Neural crest cell (in vitro differentiated cells): Measurements from ENCODE around the gene SCFD1. TPM values are rescaled to one million over a fixed set of nuclear protein-coding genes. Genes with fewer than 3 reads are reported as not detected.
A peak's percentile ranks its signal among the peaks of the same experiment; 100 is the strongest.

Source experiments
- DNase-seq: peaks from one replicate; pipeline ENCODE4 v3.0.0; 2021; ENCODE audit warnings: low read depth, mixed read lengths, low spot score
- H3K27ac Mint-ChIP-seq: one replicate; pipeline ENCODE4 v1.8.0; 2021; ENCODE audit warnings: mild to moderate bottlenecking, mixed read lengths; ENCODE audit not compliant: unreplicated experiment
- H3K27me3 Mint-ChIP-seq: 2 replicates; pipeline ENCODE4 v1.8.0; 2021; ENCODE audit warnings: low read depth, mild to moderate bottlenecking, mixed read lengths
- H3K36me3 Mint-ChIP-seq: 2 replicates; pipeline ENCODE4 v1.8.0; 2021; ENCODE audit warnings: low read depth, mild to moderate bottlenecking, mixed read lengths
- H3K4me1 Mint-ChIP-seq: 2 replicates; pipeline ENCODE4 v1.8.0; 2021; ENCODE audit warnings: mixed read lengths
- H3K4me3 Mint-ChIP-seq: one replicate; pipeline ENCODE4 v1.8.0; 2021; ENCODE audit warnings: mild to moderate bottlenecking, mixed read lengths
- H3K9me3 Mint-ChIP-seq: 2 replicates; pipeline ENCODE4 v1.8.0; 2021; ENCODE audit warnings: mixed read lengths
- CTCF ChIP-seq: fragments of 200-600 bp; sonication (generic); conservative IDR thresholded peaks from 2 replicates; pipeline ENCODE4 v1.5.0; 2021; ENCODE audit warnings: antibody characterized with exemption, mild to moderate bottlenecking
- total RNA-seq: library from RNA; stranded (reverse); gene quantifications from 2 replicates; pipeline ENCODE4 v1.2.1, GENCODE V29; 2021

Gene SCFD1
- total RNA-seq, 1 donor from 2014 or later = 63.4 TPM

- Mint-ChIP-seq H3K4me1 (peaks cover 15% of the 10 kb centered on the region), H3K36me3 (peaks cover 8% of the 10 kb centered on the region), H3K27me3 (no peaks in the 10 kb centered on the region), H3K9me3 (no peaks in the 10 kb centered on the region), H3K27ac (no peak overlapping the region), H3K4me3 (peak overlapping the region; percentile 39)
- TF ChIP-seq CTCF = no peak
- DNase-seq = no peak
Measured at GRCh38 chr14:30692669-30693068, 70.5 kb downstream of the SCFD1 start.

- no peak overlapping the region for H3K27ac Mint-ChIP-seq
- no peaks in the 10 kb centered on the region for H3K9me3 Mint-ChIP-seq
- H3K4me1 Mint-ChIP-seq = no peaks in the 10 kb centered on the region
- no peak overlapping the region for H3K4me3 Mint-ChIP-seq
- no peak for DNase-seq
- H3K27me3 Mint-ChIP-seq = no peaks in the 10 kb centered on the region
- TF ChIP-seq CTCF = no peak
- H3K36me3 Mint-ChIP-seq = peaks cover 7% of the 10 kb centered on the region
Measured at GRCh38 chr14:30698463-30698862, 76.3 kb downstream of the SCFD1 start.

GRCh38 chr14:30706704-30707103 is 84.6 kb downstream of the SCFD1 start:
- no peak for DNase-seq
- no peaks in the 10 kb centered on the region for H3K9me3 Mint-ChIP-seq
- peaks cover 3% of the 10 kb centered on the region for H3K36me3 Mint-ChIP-seq
- H3K27me3 Mint-ChIP-seq = no peaks in the 10 kb centered on the region
- H3K4me3 Mint-ChIP-seq = no peak overlapping the region
- TF ChIP-seq CTCF = no peak
- H3K4me1 Mint-ChIP-seq = no peaks in the 10 kb centered on the region
- H3K27ac Mint-ChIP-seq = no peak overlapping the region

- DNase-seq = no peak
- no peak overlapping the region for H3K27ac Mint-ChIP-seq
Measured at GRCh38 chr14:30708157-30708556, 86.0 kb downstream of the SCFD1 start.

GRCh38 chr14:30709201-30709600 is 87.1 kb downstream of the SCFD1 start:
- H3K27me3 Mint-ChIP-seq = no peaks in the 10 kb centered on the region
- H3K4me3 Mint-ChIP-seq = no peak overlapping the region
- H3K4me1 Mint-ChIP-seq = no peaks in the 10 kb centered on the region
- no peak for TF ChIP-seq CTCF
- no peaks in the 10 kb centered on the region for H3K9me3 Mint-ChIP-seq
- H3K36me3 Mint-ChIP-seq = peaks cover 3% of the 10 kb centered on the region
- no peak for DNase-seq
- H3K27ac Mint-ChIP-seq = no peak overlapping the region

More at GRCh38 chr14:30708157-30708556, 86.0 kb downstream of the SCFD1 start:
- no peak overlapping the region for H3K4me3 Mint-ChIP-seq
- no peaks in the 10 kb centered on the region for H3K27me3 Mint-ChIP-seq
- no peak for TF ChIP-seq CTCF
- no peaks in the 10 kb centered on the region for H3K9me3 Mint-ChIP-seq
- H3K4me1 Mint-ChIP-seq = no peaks in the 10 kb centered on the region
- peaks cover 3% of the 10 kb centered on the region for H3K36me3 Mint-ChIP-seq

- no peak for TF ChIP-seq CTCF
- no peaks in the 10 kb centered on the region for H3K9me3 Mint-ChIP-seq
- peaks cover 5% of the 10 kb centered on the region for H3K36me3 Mint-ChIP-seq
- no peaks in the 10 kb centered on the region for H3K27me3 Mint-ChIP-seq
- no peak overlapping the region for H3K27ac Mint-ChIP-seq
- H3K4me1 Mint-ChIP-seq = no peaks in the 10 kb centered on the region
- no peak for DNase-seq
- no peak overlapping the region for H3K4me3 Mint-ChIP-seq
Measured at GRCh38 chr14:30710876-30711275, 88.8 kb downstream of the SCFD1 start.
